H1 (cell line): ENCODE measurements around the gene UQCC5. TPM values are rescaled to one million over a fixed set of nuclear protein-coding genes. Genes with fewer than 3 reads are reported as not detected.

Experiments used
- CTCF ChIA-PET: fragments of 300-600 bp; sonication (Branson Sonifier 250); formaldehyde crosslinking; loops from one replicate; lab custom pipeline; 2021; ENCODE audit not compliant: partially characterized antibody; lab: Charles Lee
- POLR2A ChIA-PET: fragments of 300-600 bp; sonication (Branson Sonifier 250); formaldehyde crosslinking; loops from one replicate; lab custom pipeline; 2021; ENCODE audit warnings: inconsistent platforms; ENCODE audit not compliant: partially characterized antibody; lab: Charles Lee
- DNase-seq, 2 experiments: peaks; one replicate each; pipeline versions ENCODE4 v3.0.0 to v3.0.0-alpha.2; 2010 to 2022; ENCODE audit warnings: low spot score in 2 of 2, low read depth in 1 of 2, mixed read lengths in 1 of 2
- FAIRE-seq: peaks from 2 replicates; lab custom pipeline; 2011; peaks lifted over from hg19 to GRCh38; lab: Jason Lieb, UNC
- H2AFZ ChIP-seq: 2 replicates; pipeline ENCODE4 v1.8.1; 2012; ENCODE audit warnings: low read length, inconsistent platforms
- H2AK5ac ChIP-seq: 2 replicates; pipeline ENCODE4 v1.6.1; 2013; ENCODE audit warnings: low read depth, low read length
- H2BK120ac ChIP-seq: replicated peaks from 2 replicates; pipeline ENCODE3; 2013; ENCODE audit warnings: low read depth, low read length, inconsistent platforms
- H2BK12ac ChIP-seq: 2 replicates; pipeline ENCODE4 v1.6.1; 2013; ENCODE audit warnings: low read depth, low read length
- H2BK15ac ChIP-seq: 2 replicates; pipeline ENCODE4 v1.6.1; 2013; ENCODE audit warnings: low read length
- H2BK20ac ChIP-seq: 2 replicates; pipeline ENCODE4 v1.6.1; 2013; ENCODE audit warnings: low read length
- H2BK5ac ChIP-seq: 2 replicates; pipeline ENCODE4 v1.6.1; 2013; ENCODE audit warnings: low read depth, low read length
- H3K14ac ChIP-seq: 2 replicates; pipeline ENCODE4 v1.6.1; 2013; ENCODE audit warnings: inconsistent platforms; ENCODE audit not compliant: insufficient read length
- H3K18ac ChIP-seq: 2 replicates; pipeline ENCODE4 v1.6.1; 2013; ENCODE audit warnings: low read length; ENCODE audit errors: extremely low read depth
- H3K23ac ChIP-seq: 2 replicates; pipeline ENCODE4 v1.6.1; 2013; ENCODE audit warnings: inconsistent platforms; ENCODE audit not compliant: insufficient read length
- H3K23me2 ChIP-seq: 2 replicates; pipeline ENCODE4 v1.6.1; 2013; ENCODE audit warnings: low read depth, low read length
- H3K27ac ChIP-seq: 2 replicates; pipeline ENCODE4 v1.6.1; 2011; ENCODE audit warnings: low read depth, low read length, inconsistent platforms
- H3K27me3 ChIP-seq, 4 experiments: replicated peaks in 1 of 4; 1 replicate in 1 of 4; 2 replicates in 3 of 4; pipeline versions ENCODE4 v1.6.1 to v1.8.1; 2011 to 2013; ENCODE audit warnings: low read length in 3 of 4, mild to moderate bottlenecking in 3 of 4, inconsistent platforms in 2 of 4, mixed read lengths in 2 of 4, moderate library complexity in 1 of 4; ENCODE audit not compliant: control insufficient read depth in 3 of 4, insufficient read depth in 3 of 4; ENCODE audit errors: extremely low read depth in 1 of 4
- H3K36me3 ChIP-seq, 4 experiments: 2 replicates each; pipeline versions ENCODE4 v1.6.1 to v1.8.1; 2011 to 2013; ENCODE audit warnings: mild to moderate bottlenecking in 4 of 4, low read length in 3 of 4, moderate library complexity in 2 of 4, control low read depth in 1 of 4, inconsistent platforms in 1 of 4; ENCODE audit not compliant: insufficient read depth in 4 of 4, control insufficient read depth in 2 of 4
- H3K4ac ChIP-seq: replicated peaks from 2 replicates; pipeline ENCODE3; 2013; ENCODE audit warnings: low read length, low read depth, mixed read lengths, inconsistent platforms; ENCODE audit not compliant: insufficient read length
- H3K4me1 ChIP-seq, 4 experiments: replicated peaks in 1 of 4; 1 replicate in 1 of 4; 2 replicates in 3 of 4; pipeline versions ENCODE4 v1.6.1 to v1.8.1; 2011 to 2013; ENCODE audit warnings: low read length in 3 of 4, inconsistent platforms in 2 of 4, mixed read lengths in 1 of 4; ENCODE audit not compliant: insufficient read depth in 4 of 4, control insufficient read depth in 3 of 4
- H3K4me2 ChIP-seq, 2 experiments: 2 replicates each; pipeline versions ENCODE4 v1.6.1 to v1.8.1; 2011 to 2013; ENCODE audit warnings: low read depth in 2 of 2, low read length in 2 of 2, control low read depth in 1 of 2, inconsistent platforms in 1 of 2, mild to moderate bottlenecking in 1 of 2; ENCODE audit not compliant: insufficient read depth in 1 of 2
- H3K4me3 ChIP-seq, 4 experiments: fragments of 200-600, 300-600 bp in 1 of 4; sonication (generic), shearing (Covaris generic), sonication (Bioruptor Twin) in 1 of 4; 2 replicates each; pipeline versions ENCODE4 v1.5.1 to v1.8.1; 2011 to 2016; ENCODE audit warnings: low read length in 4 of 4, low read depth in 3 of 4, control low read depth in 2 of 4, inconsistent platforms in 2 of 4, mild to moderate bottlenecking in 2 of 4, mixed read lengths in 1 of 4, moderate library complexity in 1 of 4; ENCODE audit not compliant: insufficient read depth in 2 of 4; ENCODE audit errors: extremely low read depth in 1 of 4
- H3K56ac ChIP-seq: replicated peaks from 2 replicates; pipeline ENCODE3; 2013; ENCODE audit warnings: low read depth, mild to moderate bottlenecking, mixed read lengths, low read length, inconsistent platforms; ENCODE audit not compliant: insufficient read length
- H3K79me1 ChIP-seq: 2 replicates; pipeline ENCODE4 v1.6.1; 2013; ENCODE audit warnings: low read depth, low read length, control low read depth
- H3K79me2 ChIP-seq, 2 experiments: 2 replicates each; pipeline versions ENCODE4 v1.6.1 to v1.8.1; 2012 to 2013; ENCODE audit warnings: low read length in 2 of 2, mild to moderate bottlenecking in 2 of 2, inconsistent platforms in 1 of 2; ENCODE audit not compliant: insufficient read depth in 2 of 2, control insufficient read depth in 1 of 2
- H3K9ac ChIP-seq, 4 experiments: replicated peaks in 1 of 4; 1 replicate in 1 of 4; 2 replicates in 3 of 4; pipeline versions ENCODE4 v1.6.1 to v1.8.1; 2011 to 2013; ENCODE audit warnings: low read depth in 3 of 4, low read length in 3 of 4, control low read depth in 2 of 4, mild to moderate bottlenecking in 2 of 4, moderate library complexity in 2 of 4, inconsistent platforms in 1 of 4; ENCODE audit errors: extremely low read depth in 1 of 4
- H3K9me3 ChIP-seq, 2 experiments: 2 replicates each; pipeline versions ENCODE4 v1.6.1 to v1.8.1; 2012 to 2013; ENCODE audit warnings: mild to moderate bottlenecking in 2 of 2, moderate library complexity in 2 of 2, control low read depth in 1 of 2, inconsistent platforms in 1 of 2, low read depth in 1 of 2, low read length in 1 of 2, mixed read lengths in 1 of 2; ENCODE audit not compliant: insufficient read depth in 2 of 2
- H4K20me1 ChIP-seq, 2 experiments: replicated peaks in 1 of 2; 2 replicates each; pipeline versions ENCODE3 to v1.8.1; 2011 to 2013; ENCODE audit warnings: inconsistent platforms in 2 of 2, low read length in 2 of 2, mild to moderate bottlenecking in 1 of 2; ENCODE audit not compliant: insufficient read depth in 2 of 2, control insufficient read depth in 1 of 2
- H4K5ac ChIP-seq: 2 replicates; pipeline ENCODE4 v1.6.1; 2013; ENCODE audit warnings: low read length, low read depth, mixed read lengths, inconsistent platforms; ENCODE audit not compliant: insufficient read length
- H4K8ac ChIP-seq: 2 replicates; pipeline ENCODE4 v1.8.0; 2013; ENCODE audit warnings: mild to moderate bottlenecking, moderate library complexity, low read length, inconsistent platforms; ENCODE audit not compliant: insufficient read depth; ENCODE audit errors: extremely low read depth
- H4K91ac ChIP-seq: replicated peaks from 2 replicates; pipeline ENCODE3; 2013; ENCODE audit warnings: low read length, mixed read lengths, inconsistent platforms; ENCODE audit not compliant: insufficient read length
- RAD21 ChIP-seq, 2 experiments: IDR thresholded peaks in 1 of 2; conservative IDR thresholded peaks in 1 of 2; 2 replicates each; pipeline ENCODE4 v1.6.1; 2011; ENCODE audit warnings: low read depth in 2 of 2, low read length in 2 of 2, improper control_type of control experiment in 1 of 2, inconsistent platforms in 1 of 2, mild to moderate bottlenecking in 1 of 2, moderate library complexity in 1 of 2
- TBP ChIP-seq: IDR thresholded peaks from 2 replicates; pipeline ENCODE4 v1.6.1; 2011; ENCODE audit warnings: low read depth, low read length, improper control_type of control experiment
- WGBS, 2 experiments: shearing (Covaris generic) in 1 of 2; methylation state at CpG; one replicate each; pipeline versions ENCODE4 v1.1.6 to v1.1.7; 2013 to 2015; ENCODE audit warnings: low lambda C conversion rate in 2 of 2, mixed read lengths in 2 of 2, inconsistent platforms in 1 of 2, low coverage in 1 of 2, missing lambda C conversion rate in 1 of 2; ENCODE audit not compliant: insufficient replicate concordance in 2 of 2, insufficient coverage in 1 of 2, insufficient read length in 1 of 2; ENCODE audit errors: extremely low coverage in 1 of 2, missing lambda C conversion rate in 1 of 2; 5-methylcytosine and 5-hydroxymethylcytosine counted together
- polyA plus RNA-seq, 7 experiments: library from polyadenylated mRNA; depleted of rRNA in 3 of 7; stranded (reverse) in 5 of 7; unstranded in 2 of 7; fragments of >200 nt in 5 of 7; fragments of 200-250 nt in 2 of 7; gene quantifications; 1 replicate in 5 of 7; 2 replicates in 1 of 7; 4 replicates in 1 of 7; pipeline versions ENCODE4 v1.2.1 to v1.2.3, GENCODE V29; 2011 to 2013; ENCODE audit warnings: missing spikeins in 2 of 7, mixed read lengths in 2 of 7
- total RNA-seq: library from RNA; stranded (reverse); fragmentation: NEBNext Ultra II Directional; extraction: Animal tissue kit (Norgen Biotek cat#: 25700); gene quantifications from 2 replicates; pipeline ENCODE4 v1.2.1, GENCODE V29; 2021
- TF ChIP-seq, protein P1 (sequence below), 3 experiments: IDR thresholded peaks; 1 replicate in 2 of 3; 2 replicates in 1 of 3; pipeline versions ENCODE4 v1.5.1 to v1.6.1; 2011; ENCODE audit warnings: low read length in 3 of 3, mild to moderate bottlenecking in 3 of 3, inconsistent platforms in 2 of 3, low read depth in 1 of 3, moderate library complexity in 1 of 3; ENCODE audit not compliant: insufficient read depth in 1 of 3; ENCODE audit errors: control extremely low read depth in 1 of 3

UQCC5 gene
- total and polyA plus RNA-seq, 2 of the 8 experiments (the other 6 are each of a cell fraction or from before 2014, with no cell fraction given): 35.0 to 37.7 TPM

DNA sequence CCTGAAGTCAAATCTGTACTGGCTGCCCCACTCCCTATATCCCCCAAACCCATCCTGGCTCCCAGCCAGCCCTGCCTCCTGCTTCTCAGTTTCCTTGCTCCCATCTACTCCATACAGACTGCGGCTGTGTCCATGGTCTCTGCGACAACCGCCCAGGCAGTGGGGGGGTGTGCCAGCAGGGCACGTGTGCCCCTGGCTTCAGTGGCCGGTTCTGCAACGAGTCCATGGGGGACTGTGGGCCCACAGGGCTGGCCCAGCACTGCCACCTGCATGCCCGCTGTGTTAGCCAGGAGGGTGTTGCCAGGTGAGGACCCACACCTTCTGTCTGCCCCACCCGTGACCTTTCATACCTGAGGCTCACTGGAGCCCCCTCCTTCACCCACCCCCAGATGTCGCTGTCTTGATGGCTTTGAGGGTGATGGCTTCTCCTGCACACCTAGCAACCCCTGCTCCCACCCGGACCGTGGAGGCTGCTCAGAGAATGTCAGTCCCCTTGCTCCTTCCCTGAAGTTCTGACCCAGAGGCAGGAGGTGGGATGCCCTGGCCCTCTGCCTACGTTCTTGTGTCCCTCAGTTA, 26.6 kb upstream of the UQCC5 start:
- Histone ChIP-seq H4K5ac (no peak overlapping the region), H3K9ac (no peak overlapping the region), H3K27me3 (no peaks in the 10 kb centered on the region), H3K4me1 (peaks cover 0 to 4% (median 0%) of the 10 kb centered on the region in 4 experiments; a peak in 1 of 7 replicates), H2BK120ac (no peak overlapping the region), H3K4me2 (no peak overlapping the region), H3K36me3 (no peaks in the 10 kb centered on the region), H3K14ac (no peak overlapping the region), H3K18ac (no peak overlapping the region), H2BK12ac (no peak overlapping the region), H3K4me3 (no peak overlapping the region), H2AFZ (no peak overlapping the region), H4K91ac (no peak overlapping the region), H2BK15ac (no peak overlapping the region), H2BK20ac (no peak overlapping the region), H3K79me2 (no peaks in the 10 kb centered on the region), H3K56ac (no peak overlapping the region), H2AK5ac (no peak overlapping the region), H3K23me2 (no peaks in the 10 kb centered on the region), H4K8ac (no peak overlapping the region), H3K23ac (no peak overlapping the region), H3K79me1 (no peaks in the 10 kb centered on the region), H3K9me3 (no peaks in the 10 kb centered on the region), H3K27ac (no peak overlapping the region), H2BK5ac (no peak overlapping the region), H3K4ac (no peak overlapping the region), H4K20me1 (no peaks in the 10 kb centered on the region)
- WGBS, 2 experiments: 85% methylated on average over 12 of the region's 12 CpGs; no CpG with 5 or more reads in 1 of the 2 experiments
- ChIA-PET CTCF (interaction anchor here (1.0 to 3.5 kb wide), 4 partner anchors 8 to 291 kb away, joined by 3 to 10 read pairs (median 3); no protein-coding TSS in a partner anchor), POLR2A (interaction anchor here (1.8 to 4.1 kb wide), 2 partner anchors 12 to 14 kb away, joined by 4 to 16 read pairs; no protein-coding TSS in a partner anchor)
- FAIRE-seq: no peak
- no peak for DNase-seq
- TF ChIP-seq, protein P1, sequence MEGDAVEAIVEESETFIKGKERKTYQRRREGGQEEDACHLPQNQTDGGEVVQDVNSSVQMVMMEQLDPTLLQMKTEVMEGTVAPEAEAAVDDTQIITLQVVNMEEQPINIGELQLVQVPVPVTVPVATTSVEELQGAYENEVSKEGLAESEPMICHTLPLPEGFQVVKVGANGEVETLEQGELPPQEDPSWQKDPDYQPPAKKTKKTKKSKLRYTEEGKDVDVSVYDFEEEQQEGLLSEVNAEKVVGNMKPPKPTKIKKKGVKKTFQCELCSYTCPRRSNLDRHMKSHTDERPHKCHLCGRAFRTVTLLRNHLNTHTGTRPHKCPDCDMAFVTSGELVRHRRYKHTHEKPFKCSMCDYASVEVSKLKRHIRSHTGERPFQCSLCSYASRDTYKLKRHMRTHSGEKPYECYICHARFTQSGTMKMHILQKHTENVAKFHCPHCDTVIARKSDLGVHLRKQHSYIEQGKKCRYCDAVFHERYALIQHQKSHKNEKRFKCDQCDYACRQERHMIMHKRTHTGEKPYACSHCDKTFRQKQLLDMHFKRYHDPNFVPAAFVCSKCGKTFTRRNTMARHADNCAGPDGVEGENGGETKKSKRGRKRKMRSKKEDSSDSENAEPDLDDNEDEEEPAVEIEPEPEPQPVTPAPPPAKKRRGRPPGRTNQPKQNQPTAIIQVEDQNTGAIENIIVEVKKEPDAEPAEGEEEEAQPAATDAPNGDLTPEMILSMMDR (IDR thresholded peaks at IDR 0.05; ENCODE audit: control extremely low read depth in 1 of 3, insufficient read depth in 1 of 3, low read depth in 1 of 3, low read length in 3 of 3): peak in 1 of 3 experiments; percentile 12; a peak in 1 of 4 replicates
- TF ChIP-seq TBP (no peak), RAD21 (IDR thresholded peaks at IDR 0.05 in 1 of 2, conservative IDR thresholded peaks at IDR 0.05 in 1 of 2; ENCODE audit: low read depth in 2 of 2, low read length in 2 of 2) (0 out of 4 replicates have a peak, but pooled peaks of 1 of the 2 experiments have one; percentile 22)
